Breast epithelium (tissue), 3 donors: ENCODE results near the gene GPC6.

Experiments
- CTCF ChIP-seq, 3 donors: fragments of 450-650 bp; IDR thresholded peaks; one replicate each; pipeline ENCODE4 v1.5.1; 2016 to 2017; ENCODE audit warnings: antibody characterized with exemption in 3 of 3, mild to moderate bottlenecking in 3 of 3, moderate library complexity in 3 of 3
- POLR2A ChIP-seq: fragments of 450-650 bp; IDR thresholded peaks from one replicate; pipeline ENCODE4 v1.6.1; 2016; ENCODE audit warnings: antibody characterized with exemption, mild to moderate bottlenecking, moderate library complexity

DNA sequence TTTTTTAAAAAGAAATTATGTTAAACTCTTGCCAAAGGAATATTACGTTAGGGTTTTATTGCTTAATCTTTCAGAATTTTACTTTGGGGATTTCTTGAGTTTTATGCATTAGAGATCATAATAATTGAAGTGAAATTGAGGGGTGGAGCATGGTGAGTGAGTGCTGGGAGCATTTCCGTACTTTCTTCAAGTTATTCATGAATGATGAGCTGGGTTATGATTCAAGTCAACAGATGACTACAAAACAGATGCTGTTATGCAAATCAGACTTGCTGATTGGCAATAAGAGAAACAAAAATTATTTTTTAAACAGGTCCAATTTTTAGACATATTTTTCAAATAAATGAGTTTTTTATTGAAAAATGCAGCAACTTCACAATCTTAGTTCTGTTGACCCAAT is 748.6 kb downstream of the GPC6 start:
- TF ChIP-seq CTCF (IDR thresholded peaks at IDR 0.05) (no peak), POLR2A (no peak)
